ENCODE data around the gene MSL1.

MSL1 gene

GRCh38 chr17:40101367-40102210, 20.2 kb upstream of the MSL1 start:
- H3K4me3 ChIP-seq (ENCODE audit: low read depth, low read length), result no peak overlapping the region
- no peak for DNase-seq (ENCODE audit: low read depth)
- no peak for TF ChIP-seq CTCF (IDR thresholded peaks at IDR 0.05; ENCODE audit: low read depth, low read length, missing control alignments)

DNA sequence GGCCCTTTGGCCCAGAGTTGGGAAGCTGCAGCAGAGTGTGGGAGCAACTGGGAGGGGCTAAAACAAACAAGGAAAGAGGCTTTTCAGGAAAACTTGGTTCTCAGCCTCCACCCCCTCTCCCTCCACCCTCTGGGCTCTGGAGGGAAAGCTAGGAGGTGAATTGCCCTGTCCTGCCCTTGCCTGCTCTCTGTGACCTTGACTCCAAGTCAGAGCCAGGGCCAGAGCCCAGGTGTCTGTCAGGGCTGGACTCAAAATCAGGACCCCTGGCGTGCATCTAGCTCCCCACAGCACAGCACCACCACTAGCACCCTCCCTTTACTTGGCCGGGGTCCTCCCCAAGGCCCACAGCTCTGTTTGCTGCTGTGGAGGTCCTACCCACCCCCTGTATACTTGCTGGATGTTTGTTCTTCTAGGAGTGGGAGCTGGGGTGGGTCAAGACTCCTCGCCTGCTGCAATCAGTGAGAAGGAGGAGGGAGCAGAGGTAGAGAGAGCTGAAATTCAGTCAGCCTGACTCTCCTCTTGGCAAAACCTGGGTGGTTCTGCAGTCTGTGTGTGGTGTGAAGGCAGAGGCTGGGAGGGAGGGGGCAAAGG, 18.6 kb upstream of the MSL1 start:
- TF ChIP-seq CTCF (IDR thresholded peaks at IDR 0.05; ENCODE audit: low read depth, low read length, missing control alignments), result no peak
- no peak for DNase-seq (ENCODE audit: low read depth)
- H3K4me3 ChIP-seq (ENCODE audit: low read depth, low read length), result no peak overlapping the region

DNA sequence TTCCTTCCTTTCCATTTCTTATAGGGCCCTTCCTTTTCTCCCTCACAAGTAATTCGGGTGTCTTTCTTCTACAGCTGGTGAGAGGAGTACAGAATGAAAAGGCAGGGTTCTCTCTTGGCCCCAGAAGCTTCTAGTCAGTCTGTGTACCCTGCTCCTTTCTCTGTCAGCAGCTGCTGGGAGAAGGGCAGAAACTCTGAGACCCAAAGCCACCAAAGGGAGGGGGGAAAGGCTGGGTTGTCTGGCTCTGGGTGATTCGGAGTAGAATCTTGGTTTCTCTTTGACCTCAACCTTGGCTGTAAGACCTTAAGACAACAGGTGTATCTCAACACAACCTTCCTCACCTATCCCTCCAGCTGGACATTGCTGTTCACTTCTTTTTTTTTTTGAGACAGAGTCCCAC, 18.1 kb upstream of the MSL1 start:
- TF ChIP-seq CTCF (IDR thresholded peaks at IDR 0.05; ENCODE audit: low read depth, low read length, missing control alignments), result no peak
- no peak overlapping the region for H3K4me3 ChIP-seq (ENCODE audit: low read depth, low read length)
- no peak for DNase-seq (ENCODE audit: low read depth)

DNA sequence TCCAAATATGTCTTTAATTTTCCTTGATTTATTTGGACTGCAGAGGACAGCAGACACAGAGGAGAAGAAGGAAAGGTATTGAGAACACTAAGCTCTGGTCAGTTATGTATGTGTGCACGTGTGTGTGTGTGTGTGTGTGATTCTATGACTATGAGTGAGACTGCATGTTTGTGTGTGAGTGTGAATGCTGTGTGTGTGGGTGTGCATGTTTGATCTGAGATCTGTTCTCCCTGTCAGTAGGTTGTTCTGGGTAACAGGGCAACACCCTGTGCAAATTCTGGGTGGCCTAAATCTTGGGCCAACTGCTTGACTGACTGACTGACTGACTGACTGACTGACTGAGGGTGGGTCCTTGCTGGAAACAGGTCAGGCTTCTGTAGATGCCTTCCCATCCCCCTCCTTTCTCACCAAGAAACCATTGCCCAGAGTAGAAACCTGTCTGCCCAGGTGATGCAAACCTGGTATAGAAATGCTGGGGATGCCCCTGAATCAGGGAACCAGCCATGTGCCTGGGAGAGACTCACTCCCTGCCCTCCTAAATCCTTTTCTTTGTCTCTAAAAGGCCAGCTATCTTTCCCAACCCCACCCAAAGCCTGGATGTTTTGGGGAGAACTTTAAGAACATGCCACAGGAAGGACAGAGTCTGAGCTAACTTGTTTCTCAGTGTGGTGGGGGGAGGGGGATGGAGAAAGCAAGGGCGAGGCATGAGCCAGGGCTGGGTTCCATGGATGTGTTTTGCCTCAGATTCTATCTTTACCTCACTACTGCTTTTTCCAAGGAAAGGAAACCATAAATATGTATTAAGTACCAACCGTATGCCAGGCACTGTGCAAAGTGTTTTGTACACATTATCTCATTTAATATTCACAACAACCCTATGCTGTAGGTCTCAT, 16.9 kb upstream of the MSL1 start:
- no peak overlapping the region for H3K4me3 ChIP-seq (ENCODE audit: low read depth, low read length)
- TF ChIP-seq CTCF (IDR thresholded peaks at IDR 0.05; ENCODE audit: low read depth, low read length, missing control alignments), result no peak
- no peak for DNase-seq (ENCODE audit: low read depth)

DNA sequence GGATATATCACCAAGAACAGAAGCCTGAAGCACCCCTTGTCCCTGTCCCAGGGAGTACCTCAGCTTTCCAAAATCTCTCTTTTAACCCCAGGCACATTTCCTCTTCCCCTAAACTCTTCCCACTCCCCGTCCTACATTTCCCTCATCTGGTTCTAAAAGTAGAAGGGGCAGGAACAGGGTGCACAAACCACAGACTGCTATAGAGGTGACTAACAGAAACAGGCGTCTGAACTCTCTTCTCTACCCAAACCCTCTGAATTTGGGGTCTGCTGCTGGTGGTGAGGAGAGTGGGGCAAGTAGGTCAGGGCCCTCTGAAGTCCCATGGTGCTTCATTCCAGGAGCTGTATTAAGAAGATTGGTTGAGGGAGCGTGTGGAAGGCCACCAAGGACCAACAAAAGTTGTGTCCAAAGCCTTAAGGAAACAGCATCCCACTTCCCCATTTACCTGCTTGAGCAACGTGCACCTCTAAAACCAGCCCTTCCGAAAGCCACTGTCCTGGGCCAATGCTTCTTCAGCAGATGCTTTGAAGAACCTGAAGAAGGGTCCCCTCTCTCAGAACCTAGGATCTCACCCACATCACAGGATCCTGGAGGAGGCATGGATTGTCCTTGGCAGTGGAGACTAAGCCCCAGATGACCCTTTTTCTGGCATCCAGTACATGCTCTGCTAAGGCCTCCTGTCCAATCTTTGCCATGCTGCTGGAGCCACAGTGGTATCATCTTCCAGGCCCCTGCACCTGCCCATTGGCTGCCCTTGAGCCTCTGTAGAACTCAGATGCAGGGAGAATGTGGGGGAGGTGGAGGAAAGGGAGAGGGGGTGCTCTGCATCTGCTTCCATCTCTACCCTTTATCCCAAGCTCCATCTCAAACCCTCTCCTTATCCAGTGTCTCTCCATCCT, 15.7 kb upstream of the MSL1 start:
- TF ChIP-seq CTCF (IDR thresholded peaks at IDR 0.05; ENCODE audit: low read depth, low read length, missing control alignments), result no peak
- DNase-seq (ENCODE audit: low read depth), result no peak

More for the DNA sequence above, 15.7 kb upstream of the MSL1 start:
- H3K4me3 ChIP-seq (ENCODE audit: low read depth, low read length), result no peak overlapping the region
